GM19467 (cell line): ENCODE results near the gene L1CAM.

Experiments used
- ATAC-seq: cut with Tn5 transposase; IDR thresholded peaks from one replicate; pipeline ENCODE4 v1.9.1; 2021; ENCODE audit warnings: mild to moderate bottlenecking, moderate library complexity; ENCODE audit not compliant: unreplicated experiment

Gene L1CAM

GRCh38 chrX:153866302-153867019, 19.5 kb downstream of the L1CAM start:
- no peak for ATAC-seq

DNA sequence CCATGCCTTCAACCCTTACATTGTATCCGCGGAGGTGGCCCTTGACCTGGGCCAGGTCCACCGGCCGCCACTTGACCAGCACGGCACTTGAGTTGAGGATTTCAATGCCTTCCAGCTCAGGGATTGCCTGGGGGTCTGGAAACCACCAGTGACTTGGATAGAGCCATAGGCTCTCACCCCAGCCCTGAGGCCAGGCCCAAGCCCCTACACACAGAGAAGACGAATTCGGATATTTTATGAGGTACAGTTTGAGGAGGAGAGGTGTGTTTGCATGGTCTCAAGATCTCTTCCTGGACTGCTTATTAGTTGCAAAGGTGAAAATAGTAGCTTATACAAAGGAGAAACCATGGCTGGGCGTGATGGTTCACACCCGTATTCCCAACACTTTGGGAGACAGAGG, 20.3 kb downstream of the L1CAM start:
- ATAC-seq: no peak

DNA sequence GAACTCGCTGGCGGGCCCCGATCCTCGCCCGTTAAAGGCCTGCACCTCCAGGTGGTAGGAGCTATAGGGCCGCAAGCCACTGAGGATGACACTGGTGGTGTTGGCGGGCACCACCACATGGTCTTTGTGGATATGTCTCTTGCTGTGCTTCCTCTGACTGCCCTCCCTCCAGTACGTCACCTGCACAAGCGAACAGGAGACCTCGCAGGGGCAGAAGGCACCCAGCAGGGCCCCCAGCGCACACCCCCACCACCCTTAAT, 20.7 kb downstream of the L1CAM start:
- ATAC-seq: no peak

GRCh38 chrX:153864561-153865320, 21.2 kb downstream of the L1CAM start:
- ATAC-seq: no peak

- ATAC-seq: no peak
Observed at GRCh38 chrX:153864101-153864500, 21.9 kb downstream of the L1CAM start.

DNA sequence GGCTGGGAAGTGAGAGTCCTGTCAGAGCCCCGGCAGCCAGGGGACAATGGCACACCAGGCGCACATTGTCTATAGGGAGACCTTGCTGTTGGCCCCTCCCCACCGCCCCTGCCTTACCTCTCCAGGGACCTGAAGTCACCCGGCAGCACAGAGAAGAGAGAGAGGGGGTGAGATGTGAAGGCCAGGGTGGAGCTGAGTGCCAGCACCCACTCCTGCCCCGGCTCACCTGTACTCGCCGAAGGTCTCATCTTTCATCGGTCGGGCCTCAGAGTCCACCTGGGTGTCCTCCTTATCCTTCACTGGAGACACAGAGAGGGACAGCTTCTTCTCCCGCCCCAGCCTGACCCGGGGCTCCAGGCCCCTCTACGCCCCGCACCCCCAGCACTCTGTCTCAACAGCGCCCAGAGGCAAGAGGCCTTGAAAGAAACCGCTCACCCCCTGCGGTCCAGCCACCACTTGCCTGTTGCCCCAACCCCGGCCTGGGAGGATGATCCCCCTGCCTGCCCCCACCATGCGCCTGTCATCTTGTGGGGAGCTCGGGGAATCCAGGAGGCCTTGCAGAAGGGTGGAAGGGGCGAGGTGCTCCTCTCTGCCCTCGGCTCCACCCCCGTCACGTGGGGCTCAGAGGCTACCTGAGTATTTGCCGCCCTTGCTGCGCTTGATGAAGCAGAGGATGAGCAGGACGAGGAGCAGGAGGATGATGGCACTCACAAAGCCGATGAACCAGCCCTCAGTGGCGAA, 22.6 kb downstream of the L1CAM start:
- ATAC-seq: no peak

DNA sequence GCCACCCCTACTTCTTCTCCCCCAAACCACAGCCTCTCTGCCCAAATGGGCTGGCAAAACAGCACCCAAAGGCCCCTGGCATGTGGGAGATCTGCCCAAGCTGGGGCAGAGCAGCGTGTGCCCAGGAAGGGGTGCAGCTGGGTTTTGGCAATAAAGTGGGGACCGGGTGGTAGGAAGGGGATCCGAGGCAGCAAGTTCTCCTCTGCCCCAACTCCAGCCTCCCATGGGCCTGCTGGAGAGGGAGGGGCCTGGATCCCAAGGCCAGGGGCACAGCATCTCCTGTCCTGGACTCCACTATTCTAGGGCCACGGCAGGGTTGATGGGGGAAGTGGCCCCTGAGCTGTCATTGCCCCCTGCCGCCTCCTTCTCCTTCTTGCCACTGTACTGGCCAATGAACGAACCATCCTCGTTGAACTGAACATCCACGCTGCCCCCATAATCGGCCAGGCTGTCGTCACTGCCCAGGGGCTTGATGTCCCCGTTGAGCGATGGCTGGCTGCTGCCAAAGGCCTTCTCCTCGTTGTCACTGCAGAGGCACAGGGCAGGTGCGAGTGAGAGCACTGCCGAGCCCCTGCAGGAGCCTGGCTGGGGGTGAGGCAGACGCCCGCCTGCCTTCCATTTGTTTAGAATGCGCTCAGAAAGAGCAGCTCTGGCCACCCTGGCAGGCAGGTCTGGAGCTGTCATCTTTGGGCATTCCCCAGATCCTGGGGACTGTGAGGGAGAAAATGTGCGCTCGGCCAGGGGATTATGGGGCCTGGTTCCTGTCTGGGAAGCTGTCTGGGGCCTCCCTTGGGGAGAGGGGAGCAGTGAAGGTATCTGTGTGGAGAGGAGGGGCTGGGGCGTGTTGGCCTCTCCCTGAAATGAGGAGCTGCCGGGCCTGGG, 23.4 kb downstream of the L1CAM start:
- ATAC-seq: no peak

DNA sequence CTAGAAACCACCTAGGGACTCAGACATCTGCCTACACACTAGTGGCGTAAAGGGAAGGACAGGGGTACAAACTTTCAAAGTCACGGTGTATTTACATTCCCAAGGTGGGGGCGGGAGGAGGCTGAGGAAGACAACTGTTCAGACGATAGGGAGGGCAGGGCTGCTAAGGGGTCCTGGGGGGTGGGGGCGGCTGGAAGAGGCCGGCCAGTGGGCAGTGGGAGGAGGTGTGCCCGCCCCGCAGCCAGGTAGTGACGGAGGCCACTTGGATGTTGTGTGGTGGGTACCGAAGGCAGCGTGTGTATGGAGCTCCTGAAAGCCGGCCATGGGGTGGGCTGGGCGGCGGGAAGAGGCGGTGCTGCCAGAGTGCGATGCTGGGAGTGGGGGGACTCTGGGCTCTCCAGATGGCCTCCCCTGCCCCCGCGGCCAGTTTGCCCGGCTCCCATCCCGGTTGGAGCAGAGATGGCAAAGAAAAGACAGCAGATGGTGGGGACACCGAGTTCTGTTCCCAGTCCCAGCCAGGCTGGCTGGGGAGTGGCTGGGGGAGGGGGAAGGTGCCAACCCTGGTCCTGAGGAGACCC, 24.2 kb downstream of the L1CAM start:
- ATAC-seq: no peak

- ATAC-seq: no peak
Observed at GRCh38 chrX:153861151-153861550, 24.8 kb downstream of the L1CAM start.

- no peak for ATAC-seq
Observed at GRCh38 chrX:153857348-153857903, 28.5 kb downstream of the L1CAM start.

DNA sequence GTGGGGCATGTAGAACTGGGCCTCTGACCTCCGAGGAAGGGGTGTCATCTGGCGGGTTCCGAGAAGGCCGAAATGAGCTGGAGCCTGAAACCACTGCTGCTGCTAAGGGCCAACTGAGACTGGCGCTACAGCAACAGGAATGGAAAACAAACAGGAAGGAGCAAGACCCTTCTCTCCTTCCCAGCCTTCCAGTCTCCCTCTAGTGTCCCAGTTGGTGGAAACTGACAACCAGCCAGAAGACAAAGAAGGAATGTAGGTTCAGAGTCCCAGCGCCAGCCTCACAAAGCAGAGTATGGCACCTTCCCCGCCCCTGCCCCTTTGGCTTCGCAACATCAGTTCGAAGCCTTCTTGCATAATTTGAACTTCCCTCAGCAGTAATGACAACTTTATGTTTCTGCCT, 31.3 kb downstream of the L1CAM start:
- ATAC-seq: no peak

GRCh38 chrX:153853902-153854267, 32.1 kb downstream of the L1CAM start:
- no peak for ATAC-seq

DNA sequence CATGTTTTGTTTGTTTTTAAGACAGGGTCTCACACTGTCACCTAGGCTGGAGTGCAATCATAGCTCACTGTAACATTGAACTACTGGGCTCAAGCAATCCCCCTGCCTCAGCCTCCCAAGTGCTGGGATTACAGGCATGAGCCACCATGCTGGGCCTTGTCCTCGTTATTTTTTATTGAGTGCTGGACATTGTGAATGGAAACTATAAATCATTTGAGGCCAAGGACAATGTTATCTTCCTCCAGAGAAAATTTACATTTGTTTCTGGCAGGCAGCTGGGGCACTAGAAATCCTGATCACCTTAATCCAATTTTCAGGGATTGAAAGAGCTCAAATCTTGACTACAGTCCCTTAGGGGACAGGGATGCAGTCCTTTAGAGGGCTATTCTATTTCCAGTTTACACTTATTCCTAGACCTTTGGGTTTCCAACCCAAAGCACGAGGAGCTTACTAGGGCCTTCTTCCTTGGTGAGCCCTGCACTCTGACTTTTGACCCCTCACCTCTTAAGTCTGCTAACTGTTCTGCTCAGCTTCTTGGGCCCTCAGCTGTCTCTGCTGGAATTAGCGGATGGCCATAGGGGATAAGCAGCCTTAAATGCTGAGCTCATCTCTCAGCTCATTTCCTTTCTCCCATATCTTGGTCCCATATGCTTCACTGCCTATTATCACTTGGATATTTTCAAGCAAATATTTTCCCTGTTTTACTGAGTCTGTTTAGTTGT, 32.6 kb downstream of the L1CAM start:
- no peak for ATAC-seq

DNA sequence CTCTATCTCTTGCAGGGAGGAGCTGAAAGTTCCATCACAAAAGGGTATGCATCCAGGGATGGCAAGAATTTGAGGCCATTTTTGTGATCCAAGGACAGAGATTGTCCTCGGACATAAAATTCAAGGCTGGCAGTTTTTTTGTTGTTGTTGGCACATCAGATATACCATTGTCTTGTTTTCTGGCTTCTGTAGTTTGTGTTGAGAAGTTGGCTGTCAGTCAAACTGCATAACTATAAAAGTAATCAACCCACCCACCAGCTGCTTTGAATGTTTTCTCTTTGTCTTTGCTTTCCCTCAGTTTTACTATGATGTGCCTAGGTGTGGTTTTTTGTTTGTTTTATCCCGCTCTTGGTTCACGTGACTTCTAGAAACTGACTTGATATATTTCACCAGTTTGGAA, 34.0 kb downstream of the L1CAM start:
- ATAC-seq: no peak

- ATAC-seq: no peak
Observed at GRCh38 chrX:153848325-153848724, 37.6 kb downstream of the L1CAM start.

GRCh38 chrX:153845842-153846241, 40.1 kb downstream of the L1CAM start:
- ATAC-seq: no peak

DNA sequence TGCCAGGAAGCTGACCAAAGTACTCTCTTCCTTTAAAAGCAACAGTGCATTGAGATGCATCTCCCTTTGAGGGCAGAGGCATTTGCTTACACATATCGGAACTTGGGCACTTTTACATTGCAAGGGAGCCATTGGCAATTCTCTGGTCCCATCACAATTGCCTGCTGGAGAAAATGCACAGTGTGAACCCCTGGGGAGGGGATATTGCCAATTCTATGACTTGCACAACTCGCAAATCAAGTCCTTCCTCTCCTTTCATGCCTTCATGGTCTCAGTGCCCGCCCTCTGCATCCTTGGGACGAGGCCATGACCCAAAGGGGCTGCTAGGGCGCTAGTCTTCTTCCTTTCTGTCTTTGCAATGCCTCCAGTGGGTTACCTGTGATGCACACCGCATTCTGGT, 40.8 kb downstream of the L1CAM start:
- no peak for ATAC-seq

- ATAC-seq: no peak
Observed at GRCh38 chrX:153844509-153845082, 41.4 kb downstream of the L1CAM start.

GRCh38 chrX:153836921-153837320, 49.1 kb downstream of the L1CAM start:
- no peak for ATAC-seq

DNA sequence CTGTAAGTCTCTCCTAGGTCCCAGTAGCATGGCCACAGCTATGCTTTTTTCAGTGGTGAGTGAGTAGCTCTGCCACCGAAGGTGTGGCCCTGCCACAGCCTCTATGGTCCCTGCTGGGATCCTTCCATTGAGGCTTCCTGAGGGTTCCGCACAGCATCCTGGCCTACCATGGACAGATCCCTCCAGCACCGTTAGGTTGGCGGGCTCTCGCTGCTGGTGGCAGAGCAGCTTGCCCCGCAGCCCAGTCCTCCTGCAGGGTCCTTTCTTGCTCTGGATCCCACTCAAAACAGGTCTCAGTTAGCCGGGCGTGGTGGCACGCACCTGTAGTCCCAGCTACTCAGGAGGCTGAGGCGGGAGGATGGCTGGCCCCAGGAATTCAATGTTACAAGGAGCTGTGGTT, 53.2 kb downstream of the L1CAM start:
- no peak for ATAC-seq
